SK-N-SH (cell line): ENCODE results near the gene SLC25A31. TPM values are rescaled to one million over a fixed set of nuclear protein-coding genes. Genes with fewer than 3 reads are reported as not detected.

ENCODE experiments used
- CTCF ChIA-PET: fragments of 300-600, 350-600 bp; formaldehyde crosslinking; extraction: SDS; loops from one replicate; lab custom pipeline; 2021; lab: Yijun Ruan, JAX
- POLR2A ChIA-PET: fragments of 350-600 bp; sonication (Branson Sonifier 250); formaldehyde crosslinking; extraction: SDS; loops from one replicate; lab custom pipeline; 2020; ENCODE audit warnings: antibody characterized with exemption, inconsistent platforms; lab: Yijun Ruan, JAX
- DNase-seq: peaks from one replicate; pipeline ENCODE4 v3.0.0; 2012
- H2AFZ ChIP-seq: fragments of 200-600 bp; sonication (generic); 2 replicates; pipeline ENCODE4 v1.8.1; 2016; ENCODE audit warnings: antibody characterized with exemption, mild to moderate bottlenecking, low read depth
- H3F3A ChIP-seq: fragments of 200-600 bp; sonication (generic); replicated peaks from 2 replicates; pipeline ENCODE3; 2016; ENCODE audit warnings: antibody characterized with exemption, mild to moderate bottlenecking; ENCODE audit not compliant: insufficient read depth
- H3K27ac ChIP-seq, 2 experiments: fragments of 200-500 bp in 1 of 2; fragments of 200-600 bp in 1 of 2; sonication (Bioruptor generic) in 1 of 2; sonication (generic), shearing (Covaris generic) in 1 of 2; 2 replicates each; pipeline versions ENCODE4 v1.5.1 to v1.6.1; 2014 to 2016; ENCODE audit warnings: low read depth in 2 of 2, inconsistent platforms in 1 of 2, low read length in 1 of 2, mild to moderate bottlenecking in 1 of 2, mixed read lengths in 1 of 2
- H3K27me3 ChIP-seq: fragments of 200-600 bp; sonication (generic), shearing (Covaris generic); 2 replicates; pipeline ENCODE4 v1.6.1; 2016; ENCODE audit warnings: mixed run types; ENCODE audit not compliant: insufficient read depth
- H3K36me3 ChIP-seq, 2 experiments: fragments of 200-500 bp in 1 of 2; fragments of 200-600 bp in 1 of 2; sonication (Bioruptor generic) in 1 of 2; sonication (generic) in 1 of 2; replicated peaks in 1 of 2; 2 replicates each; pipeline versions ENCODE3 to v1.5.1; 2014 to 2016; ENCODE audit warnings: low read length in 1 of 2, mild to moderate bottlenecking in 1 of 2; ENCODE audit not compliant: insufficient read depth in 2 of 2, control insufficient read depth in 1 of 2
- H3K4me1 ChIP-seq, 2 experiments: fragments of 200-500 bp in 1 of 2; fragments of 200-600 bp in 1 of 2; sonication (Bioruptor generic) in 1 of 2; sonication (generic), shearing (Covaris generic) in 1 of 2; 2 replicates each; pipeline versions ENCODE4 v1.5.1 to v1.6.1; 2014 to 2016; ENCODE audit warnings: low read depth in 1 of 2, low read length in 1 of 2, mixed run types in 1 of 2; ENCODE audit not compliant: insufficient read depth in 2 of 2, control insufficient read depth in 1 of 2
- H3K4me2 ChIP-seq: fragments of 200-600 bp; sonication (generic), shearing (Covaris generic); 2 replicates; pipeline ENCODE4 v1.6.1; 2017; ENCODE audit warnings: mixed run types
- H3K4me3 ChIP-seq, 2 experiments: fragments of 200-500 bp in 1 of 2; fragments of 200-600 bp in 1 of 2; sonication (Bioruptor generic) in 1 of 2; sonication (generic), shearing (Covaris generic) in 1 of 2; 2 replicates each; pipeline versions ENCODE4 v1.5.1 to v1.8.1; 2014 to 2016; ENCODE audit warnings: low read depth in 2 of 2, inconsistent platforms in 1 of 2, low read length in 1 of 2, mild to moderate bottlenecking in 1 of 2, mixed read lengths in 1 of 2, moderate library complexity in 1 of 2
- H3K79me2 ChIP-seq: fragments of 200-600 bp; sonication (generic); 2 replicates; pipeline ENCODE4 v1.8.1; 2017; ENCODE audit warnings: mild to moderate bottlenecking; ENCODE audit not compliant: insufficient read depth
- H3K9ac ChIP-seq: fragments of 200-600 bp; sonication (generic); 2 replicates; pipeline ENCODE4 v1.6.1; 2017; ENCODE audit warnings: mixed run types
- H3K9me2 ChIP-seq: fragments of 200-600 bp; sonication (generic); 2 replicates; pipeline ENCODE4 v1.6.1; 2017; ENCODE audit warnings: mixed run types
- H3K9me3 ChIP-seq: fragments of 200-600 bp; sonication (generic); 2 replicates; pipeline ENCODE4 v1.6.1; 2017; ENCODE audit warnings: mixed run types, mild to moderate bottlenecking, moderate library complexity
- H4K20me1 ChIP-seq: fragments of 200-600 bp; sonication (generic); 2 replicates; pipeline ENCODE4 v1.6.1; 2017; ENCODE audit warnings: mild to moderate bottlenecking, mixed run types; ENCODE audit not compliant: insufficient read depth
- CHD2 ChIP-seq: fragments of 150-350 bp; IDR thresholded peaks from 2 replicates; pipeline ENCODE4 v1.6.1; 2018; ENCODE audit warnings: low read length; ENCODE audit not compliant: partially characterized antibody
- CTCF ChIP-seq: fragments of 200-600 bp; sonication (generic); IDR thresholded peaks from 2 replicates; pipeline ENCODE4 v1.6.1; 2017; ENCODE audit warnings: antibody characterized with exemption, mild to moderate bottlenecking, moderate library complexity
- ELF1 ChIP-seq: IDR thresholded peaks from 2 replicates; pipeline ENCODE4 v1.4.0; 2012
- FOSL2 ChIP-seq: IDR thresholded peaks from 2 replicates; pipeline ENCODE4 v1.4.0; 2012; ENCODE audit warnings: low read depth, mild to moderate bottlenecking, moderate library complexity, borderline replicate concordance
- FOXJ3 ChIP-seq: sonication (generic); formaldehyde crosslinking; IDR thresholded peaks from 2 replicates; pipeline ENCODE4 v1.5.1; 2020; ENCODE audit warnings: mild to moderate bottlenecking, missing genetic modification reagents
- MAX ChIP-seq: IDR thresholded peaks from 2 replicates; pipeline ENCODE4 v1.4.0; 2012; ENCODE audit warnings: low read depth
- MXI1 ChIP-seq: IDR thresholded peaks from 2 replicates; pipeline ENCODE4 v1.6.1; 2012; ENCODE audit warnings: mild to moderate bottlenecking, low read depth, low read length, improper control_type of control experiment
- NFIC ChIP-seq: IDR thresholded peaks from 2 replicates; pipeline ENCODE4 v1.4.0; 2012; ENCODE audit warnings: borderline replicate concordance
- NRF1 ChIP-seq: IDR thresholded peaks from 2 replicates; pipeline ENCODE4 v1.6.1; 2012; ENCODE audit warnings: low read depth, mild to moderate bottlenecking, low read length
- PBX3 ChIP-seq: IDR thresholded peaks from 2 replicates; pipeline ENCODE4; 2012
- POLR2AphosphoS5 ChIP-seq: IDR thresholded peaks from 2 replicates; pipeline ENCODE4 v1.6.1; 2012; ENCODE audit warnings: low read depth, low read length
- RAD21 ChIP-seq: IDR thresholded peaks from 2 replicates; pipeline ENCODE4 v1.6.1; 2012; ENCODE audit warnings: mild to moderate bottlenecking, low read length
- RCOR1 ChIP-seq: fragments of 150-350 bp; IDR thresholded peaks from 2 replicates; pipeline ENCODE4 v1.6.1; 2017; ENCODE audit warnings: antibody characterized with exemption, low read length
- RFX5 ChIP-seq: IDR thresholded peaks from 2 replicates; pipeline ENCODE4 v1.6.1; 2012; ENCODE audit warnings: mild to moderate bottlenecking, improper control_type of control experiment, low read length
- TAF1 ChIP-seq: IDR thresholded peaks from 2 replicates; pipeline ENCODE4 v1.6.1; 2012; ENCODE audit warnings: low read depth, mild to moderate bottlenecking, low read length, moderate library complexity, borderline replicate concordance
- TCF12 ChIP-seq: IDR thresholded peaks from 2 replicates; pipeline ENCODE4 v1.4.0; 2012
- USF1 ChIP-seq: IDR thresholded peaks from 2 replicates; pipeline ENCODE4 v1.4.0; 2012; ENCODE audit warnings: low read depth, borderline replicate concordance
- ZBTB33 ChIP-seq: IDR thresholded peaks from 2 replicates; pipeline ENCODE4 v1.4.0; 2012; ENCODE audit warnings: low read depth, borderline replicate concordance
- WGBS: methylation state at CpG from one replicate; pipeline ENCODE4 v1.1.6; 2017; ENCODE audit warnings: low lambda C conversion rate; 5-methylcytosine and 5-hydroxymethylcytosine counted together
- polyA plus RNA-seq, 3 experiments: library from polyadenylated mRNA; depleted of rRNA; stranded (reverse); fragments of >200 nt; gene quantifications; 2 replicates each; pipeline ENCODE4 v1.2.3, GENCODE V29; 2012

The SLC25A31 gene
- polyA plus RNA-seq, 1 of the 3 experiments (the other 2 are of a cell fraction): not detected

- Histone ChIP-seq H3K9me2 (no peaks in the 10 kb centered on the region), H3K27me3 (no peaks in the 10 kb centered on the region), H3K27ac (peak within 1 kb of the TSS; percentile 14 to 84; a peak in 3 of 4 replicates), H3K36me3 (no peaks in the 10 kb centered on the region), H3K4me2 (peak within 1 kb of the TSS; percentile 79), H3K4me3 (peak within 1 kb of the TSS; percentile 75 to 83), H3F3A (no peaks in the 10 kb centered on the region), H3K9ac (peak within 1 kb of the TSS; percentile 62), H3K9me3 (no peaks in the 10 kb centered on the region), H3K4me1 (peaks cover 0 to 12% of the 10 kb centered on the region in 2 experiments; a peak in 2 of 4 replicates), H4K20me1 (no peaks in the 10 kb centered on the region), H2AFZ (peak within 1 kb of the TSS; percentile 94), H3K79me2 (no peaks in the 10 kb centered on the region)
- ChIA-PET POLR2A (interaction anchor here (0.7 to 2.1 kb wide), 3 partner anchors 35 to 183 kb away, joined by 5 to 7 read pairs (median 6); partner anchors contain the start of genes ABHD18, MFSD8 and PLK4), CTCF (interaction anchor here (0.6 to 2.3 kb wide), 6 partner anchors 9 to 183 kb away, joined by 3 to 7 read pairs (median 3); partner anchors contain the start of genes ABHD18 and MFSD8)
- TF ChIP-seq POLR2AphosphoS5: peak; percentile 81
- TF ChIP-seq TCF12: no peak
- peak; percentile 82 for TF ChIP-seq NRF1
- peak; percentile 56; the same call in 1 of the 2 replicates for TF ChIP-seq TAF1
- TF ChIP-seq NFIC: no peak
- peak; percentile 46 for TF ChIP-seq MAX
- peak; percentile 53 for TF ChIP-seq RAD21
- TF ChIP-seq RFX5: no peak
- no peak for TF ChIP-seq PBX3
- peak; percentile 24; the same call in 1 of the 2 replicates for TF ChIP-seq CTCF
- TF ChIP-seq RCOR1: no peak
- 0 out of 2 replicates have a peak, but pooled peaks have one; percentile 3 for TF ChIP-seq USF1
- peak; percentile 80 for TF ChIP-seq MXI1
- peak; percentile 95 for TF ChIP-seq CHD2
- no peak for TF ChIP-seq FOSL2
- TF ChIP-seq ZBTB33: peak; percentile 82
- no peak for TF ChIP-seq FOXJ3 (CRISPR knock-in tag)
- no peak for TF ChIP-seq ELF1
- WGBS: 3% methylated on average over 35 of the region's 63 CpGs
- DNase-seq: no peak
Observed at GRCh38 chr4:127782275-127783025, 52.2 kb downstream of the SLC25A31 start, which contains the start of gene HSPA4L. Gene HSPA4L (plus strand): TSS chr4:127782322. CDS start chr4:127782551, 229 bp downstream.
